Measurements from ENCODE around the gene P2RX7.

DNA sequence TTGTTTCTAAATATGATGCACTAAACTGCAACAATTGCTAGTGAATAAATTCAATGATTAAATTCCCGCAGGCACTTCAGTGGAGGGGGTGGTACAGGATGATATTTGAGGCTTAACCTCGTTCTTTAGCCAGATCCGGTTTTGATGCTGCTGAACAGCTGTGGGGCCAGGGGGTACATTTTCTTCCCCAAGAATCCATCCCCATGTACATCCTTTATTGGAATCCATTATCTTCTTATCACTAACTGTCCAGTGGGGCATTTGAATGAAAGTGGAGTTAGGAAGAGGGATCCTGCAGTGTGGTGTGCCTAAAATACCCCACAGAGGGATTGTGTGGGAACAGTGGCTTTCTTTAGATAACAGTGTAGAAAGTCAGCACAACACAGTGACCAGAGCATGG lies 48.4 kb upstream of the P2RX7 start:
- TF ChIP-seq, protein P1, sequence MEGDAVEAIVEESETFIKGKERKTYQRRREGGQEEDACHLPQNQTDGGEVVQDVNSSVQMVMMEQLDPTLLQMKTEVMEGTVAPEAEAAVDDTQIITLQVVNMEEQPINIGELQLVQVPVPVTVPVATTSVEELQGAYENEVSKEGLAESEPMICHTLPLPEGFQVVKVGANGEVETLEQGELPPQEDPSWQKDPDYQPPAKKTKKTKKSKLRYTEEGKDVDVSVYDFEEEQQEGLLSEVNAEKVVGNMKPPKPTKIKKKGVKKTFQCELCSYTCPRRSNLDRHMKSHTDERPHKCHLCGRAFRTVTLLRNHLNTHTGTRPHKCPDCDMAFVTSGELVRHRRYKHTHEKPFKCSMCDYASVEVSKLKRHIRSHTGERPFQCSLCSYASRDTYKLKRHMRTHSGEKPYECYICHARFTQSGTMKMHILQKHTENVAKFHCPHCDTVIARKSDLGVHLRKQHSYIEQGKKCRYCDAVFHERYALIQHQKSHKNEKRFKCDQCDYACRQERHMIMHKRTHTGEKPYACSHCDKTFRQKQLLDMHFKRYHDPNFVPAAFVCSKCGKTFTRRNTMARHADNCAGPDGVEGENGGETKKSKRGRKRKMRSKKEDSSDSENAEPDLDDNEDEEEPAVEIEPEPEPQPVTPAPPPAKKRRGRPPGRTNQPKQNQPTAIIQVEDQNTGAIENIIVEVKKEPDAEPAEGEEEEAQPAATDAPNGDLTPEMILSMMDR (conservative IDR thresholded peaks at IDR 0.05 in 1 of 2, IDR thresholded peaks at IDR 0.05 in 1 of 2; ENCODE audit: low read depth in 1 of 2, low read length in 2 of 2), result no peak
- TF ChIP-seq EZH2 (IDR thresholded peaks at IDR 0.05; ENCODE audit: low read length, missing control alignments), result no peak
